T-cell (primary cell): ENCODE measurements around the gene REX1BD. TPM values are rescaled to one million over a fixed set of nuclear protein-coding genes. Genes with fewer than 3 reads are reported as not detected.

ENCODE experiments used
- ATAC-seq, 4 experiments: fragments of 200-7000 bp in 3 of 4; fragments of 150-1000 bp in 1 of 4; cut with Tn5 transposase; replicated peaks in 1 of 4; 1 replicate in 3 of 4; 2 replicates in 1 of 4; pipeline ENCODE4 v1.10.0; 2021; ENCODE audit warnings: moderate library complexity in 3 of 4, mild to moderate bottlenecking in 2 of 4, moderate number of reproducible peaks in 1 of 4
- CTCF ChIA-PET, 2 donors: fragments of 300-600 bp; sonication (Branson Sonifier 250); formaldehyde crosslinking; loops; one replicate each; lab custom pipeline; 2022; ENCODE audit warnings: antibody characterized with exemption in 2 of 2; lab: Charles Lee
- POLR2A ChIA-PET, 2 donors: fragments of 300-600 bp; sonication (Branson Sonifier 250); formaldehyde crosslinking; loops; one replicate each; lab custom pipeline; 2022; ENCODE audit warnings: antibody characterized with exemption in 2 of 2; lab: Charles Lee
- DNase-seq, 35 experiments: peaks; one replicate each; pipeline versions ENCODE4 v3.0.0 to v3.0.0-alpha.2; 2013 to 2023
- H3K27ac ChIP-seq: one replicate; pipeline ENCODE4 v1.5.1; 2013; ENCODE audit warnings: low read length
- H3K27me3 ChIP-seq, 2 experiments: replicated peaks in 1 of 2; 1 replicate in 1 of 2; 2 replicates in 1 of 2; pipeline versions ENCODE4 v1.6.1 to v1.7.0; 2013; ENCODE audit warnings: low read length in 1 of 2, mixed read lengths in 1 of 2; ENCODE audit not compliant: control insufficient read depth in 2 of 2, insufficient read depth in 2 of 2; ENCODE audit errors: extremely low read depth in 1 of 2
- H3K36me3 ChIP-seq, 2 donors: 1 replicate in 1 of 2; 2 replicates in 1 of 2; pipeline versions ENCODE4 v1.6.1 to v1.7.0; 2013; ENCODE audit warnings: low read length in 1 of 2; ENCODE audit not compliant: control insufficient read depth in 2 of 2, insufficient read depth in 1 of 2; ENCODE audit errors: extremely low read depth in 1 of 2
- H3K4me1 ChIP-seq, 2 experiments: 1 replicate in 1 of 2; 2 replicates in 1 of 2; pipeline versions ENCODE4 v1.6.1 to v1.7.0; 2013; ENCODE audit warnings: low read length in 2 of 2, mixed read lengths in 1 of 2; ENCODE audit not compliant: insufficient read depth in 2 of 2, control insufficient read depth in 1 of 2; ENCODE audit errors: extremely low read depth in 1 of 2
- H3K4me3 ChIP-seq, 2 donors: 1 replicate in 1 of 2; 2 replicates in 1 of 2; pipeline versions ENCODE4 v1.5.1 to v1.7.0; 2013; ENCODE audit warnings: mild to moderate bottlenecking in 2 of 2, low read length in 1 of 2, moderate library complexity in 1 of 2; ENCODE audit not compliant: control insufficient read depth in 1 of 2; ENCODE audit errors: extremely low read depth in 1 of 2
- H3K9me3 ChIP-seq: 2 replicates; pipeline ENCODE4 v1.7.0; 2013
- H3K27ac Mint-ChIP-seq, 2 donors: one replicate each; pipeline ENCODE4 v1.8.0; 2020 to 2021; ENCODE audit warnings: mild to moderate bottlenecking in 2 of 2, mixed read lengths in 2 of 2
- H3K27me3 Mint-ChIP-seq, 2 donors: one replicate each; pipeline ENCODE4 v1.8.0; 2021 to 2022; ENCODE audit warnings: mixed read lengths in 2 of 2
- H3K36me3 Mint-ChIP-seq: one replicate; pipeline ENCODE4 v1.8.0; 2021; ENCODE audit warnings: mixed read lengths
- H3K4me1 Mint-ChIP-seq, 3 donors: one replicate each; pipeline ENCODE4 v1.8.0; 2020 to 2022; ENCODE audit warnings: mixed read lengths in 3 of 3, mild to moderate bottlenecking in 1 of 3
- H3K4me3 Mint-ChIP-seq, 3 donors: one replicate each; pipeline ENCODE4 v1.8.0; 2020 to 2022; ENCODE audit warnings: mild to moderate bottlenecking in 3 of 3, mixed read lengths in 3 of 3, moderate library complexity in 3 of 3
- H3K9me3 Mint-ChIP-seq, 3 donors: one replicate each; pipeline ENCODE4 v1.8.0; 2020 to 2022; ENCODE audit warnings: mixed read lengths in 3 of 3
- WGBS: methylation state at CpG from one replicate; pipeline ENCODE4 v1.1.5; 2013; ENCODE audit warnings: missing lambda C conversion rate; ENCODE audit not compliant: insufficient coverage; 5-methylcytosine and 5-hydroxymethylcytosine counted together
- total RNA-seq, 35 experiments: library from RNA in 6 of 35; stranded (reverse) in 6 of 35; fragments of 120-200 nt in 1 of 35; gene quantifications; one replicate each; pipeline versions ENCODE4 v1.2.1 to v1.2.4 and lab custom pipeline; 2013 to 2026

REX1BD gene
- total RNA-seq, 5 donors from 2014 or later (not counting 1 experiment from before 2014, with no cell fraction given): 91.8 to 166 (median 150) TPM

GRCh38 chr19:18616023-18616422, 27.4 kb downstream of the REX1BD start:
- H3K36me3 ChIP-seq: no peaks in the 10 kb centered on the region
- Mint-ChIP-seq H3K9me3 (no peaks in the 10 kb centered on the region), H3K27ac (no peak overlapping the region), H3K36me3 (no peaks in the 10 kb centered on the region), H3K4me1 (peaks cover 12 to 18% (median 17%) of the 10 kb centered on the region in 3 donors), H3K4me3 (no peak overlapping the region), H3K27me3 (peaks cover 35 to 72% of the 10 kb centered on the region in 2 donors)
- peaks cover 9 to 85% of the 10 kb centered on the region in 2 experiments for H3K27me3 ChIP-seq
- peaks cover 6 to 22% of the 10 kb centered on the region in 2 experiments for H3K4me1 ChIP-seq
- DNase-seq (no peak), ATAC-seq (no peak)
- ChIA-PET POLR2A (no interaction called here), CTCF (no interaction called here)
- H3K9me3 ChIP-seq: no peaks in the 10 kb centered on the region
- no peak overlapping the region for H3K4me3 ChIP-seq
- 92% methylated on average over 2 of the region's 3 CpGs for WGBS
- H3K27ac ChIP-seq: no peak overlapping the region

GRCh38 chr19:18617562-18617961, 29.0 kb downstream of the REX1BD start:
- Mint-ChIP-seq H3K4me3 (no peak overlapping the region), H3K4me1 (peaks cover 1 to 7% (median 5%) of the 10 kb centered on the region in 3 donors), H3K36me3 (no peaks in the 10 kb centered on the region), H3K27me3 (peaks cover 32 to 59% of the 10 kb centered on the region in 2 donors), H3K9me3 (no peaks in the 10 kb centered on the region), H3K27ac (no peak overlapping the region)
- POLR2A ChIA-PET: no interaction called here
- no peaks in the 10 kb centered on the region for H3K36me3 ChIP-seq
- H3K4me3 ChIP-seq: no peak overlapping the region
- H3K9me3 ChIP-seq: no peaks in the 10 kb centered on the region
- DNase-seq (no peak), ATAC-seq (no peak)
- peaks cover 0 to 7% of the 10 kb centered on the region in 2 experiments for H3K4me1 ChIP-seq
- no peak overlapping the region for H3K27ac ChIP-seq
- H3K27me3 ChIP-seq: peaks cover 5 to 74% of the 10 kb centered on the region in 2 experiments
- CTCF ChIA-PET: no interaction called here

GRCh38 chr19:18618236-18618635, 29.6 kb downstream of the REX1BD start:
- no peaks in the 10 kb centered on the region for H3K9me3 Mint-ChIP-seq
- Histone ChIP-seq H3K27me3 (peaks cover 5 to 69% of the 10 kb centered on the region in 2 experiments), H3K4me1 (peaks cover 0 to 3% of the 10 kb centered on the region in 2 experiments), H3K36me3 (no peaks in the 10 kb centered on the region), H3K9me3 (no peaks in the 10 kb centered on the region), H3K4me3 (no peak overlapping the region), H3K27ac (no peak overlapping the region)
- POLR2A ChIA-PET: interaction anchor here in 1 of 2 donors (0.5 kb wide), 1 partner anchor 52 kb away, joined by 3 read pairs; no protein-coding TSS in a partner anchor
- peaks cover 30 to 56% of the 10 kb centered on the region in 2 donors for H3K27me3 Mint-ChIP-seq
- DNase-seq (no peak), ATAC-seq (no peak)
- WGBS: 95% methylated on average over 8 of the region's 13 CpGs
- H3K36me3 Mint-ChIP-seq: no peaks in the 10 kb centered on the region
- H3K4me3 Mint-ChIP-seq: no peak overlapping the region
- H3K4me1 Mint-ChIP-seq: peaks cover 0 to 5% (median 3%) of the 10 kb centered on the region in 3 donors
- CTCF ChIA-PET: interaction anchor here in 1 of 2 donors (0.7 kb wide), 1 partner anchor 22 kb away, joined by 3 read pairs; no protein-coding TSS in a partner anchor
- H3K27ac Mint-ChIP-seq: no peak overlapping the region

GRCh38 chr19:18620311-18620710, 31.7 kb downstream of the REX1BD start:
- Mint-ChIP-seq H3K27me3 (peaks cover 11 to 36% of the 10 kb centered on the region in 2 donors), H3K36me3 (no peaks in the 10 kb centered on the region), H3K4me3 (no peak overlapping the region), H3K4me1 (no peaks in the 10 kb centered on the region), H3K9me3 (no peaks in the 10 kb centered on the region), H3K27ac (no peak overlapping the region)
- peaks cover 0 to 54% of the 10 kb centered on the region in 2 experiments for H3K27me3 ChIP-seq
- H3K27ac ChIP-seq: no peak overlapping the region
- no peak for DNase-seq
- no peaks in the 10 kb centered on the region for H3K36me3 ChIP-seq
- ATAC-seq: no peak
- 89% methylated on average over 8 of the region's 10 CpGs for WGBS
- CTCF ChIA-PET: no interaction called here
- no peak overlapping the region for H3K4me3 ChIP-seq
- no peaks in the 10 kb centered on the region for H3K9me3 ChIP-seq
- H3K4me1 ChIP-seq: no peaks in the 10 kb centered on the region
- POLR2A ChIA-PET: no interaction called here

- H3K27me3 ChIP-seq: peaks cover 0 to 48% of the 10 kb centered on the region in 2 experiments
- no peaks in the 10 kb centered on the region for H3K36me3 Mint-ChIP-seq
- no peak overlapping the region for H3K4me3 ChIP-seq
- H3K9me3 ChIP-seq: no peaks in the 10 kb centered on the region
- no peaks in the 10 kb centered on the region for H3K36me3 ChIP-seq
- no peaks in the 10 kb centered on the region for H3K9me3 Mint-ChIP-seq
- 82% methylated on average over 3 of the region's 7 CpGs for WGBS
- no peaks in the 10 kb centered on the region for H3K4me1 Mint-ChIP-seq
- ChIA-PET CTCF (no interaction called here), POLR2A (no interaction called here)
- DNase-seq (no peak), ATAC-seq (no peak)
- no peak overlapping the region for H3K27ac Mint-ChIP-seq
- H3K4me1 ChIP-seq: no peaks in the 10 kb centered on the region
- peaks cover 10 to 32% of the 10 kb centered on the region in 2 donors for H3K27me3 Mint-ChIP-seq
- H3K4me3 Mint-ChIP-seq: no peak overlapping the region
- H3K27ac ChIP-seq: no peak overlapping the region
These were observed 32.3 kb downstream of the REX1BD start for GRCh38 chr19:18620902-18621301.

GRCh38 chr19:18626906-18627305, 38.3 kb downstream of the REX1BD start:
- Mint-ChIP-seq H3K27ac (no peak overlapping the region), H3K36me3 (no peaks in the 10 kb centered on the region)
- ATAC-seq: no peak

More at GRCh38 chr19:18626906-18627305, 38.3 kb downstream of the REX1BD start:
- ChIA-PET CTCF (no interaction called here), POLR2A (no interaction called here)
- H3K27ac ChIP-seq: no peak overlapping the region
- peaks cover 0 to 18% of the 10 kb centered on the region in 2 experiments for H3K27me3 ChIP-seq
- H3K36me3 ChIP-seq: no peaks in the 10 kb centered on the region
- H3K9me3 ChIP-seq: no peaks in the 10 kb centered on the region
- H3K4me3 ChIP-seq: no peak overlapping the region
- no peaks in the 10 kb centered on the region for H3K4me1 ChIP-seq
- Mint-ChIP-seq H3K4me1 (no peaks in the 10 kb centered on the region), H3K27me3 (peaks cover 3 to 8% of the 10 kb centered on the region in 2 donors), H3K9me3 (no peaks in the 10 kb centered on the region), H3K4me3 (no peak overlapping the region)
- 70% methylated on average over 2 of the region's 2 CpGs for WGBS
- no peak for DNase-seq
